Lower leg skin (tissue), 4 donors: Measurements from ENCODE around the gene TRIM50. TPM values are rescaled to one million over a fixed set of nuclear protein-coding genes. Genes with fewer than 3 reads are reported as not detected.
"Not testable (repeated sequence)": the region's sequence is repeated elsewhere in the genome, so short reads cannot be mapped to it uniquely, and the experiment has no call there.

Experiments
- DNase-seq, 2 donors: peaks; one replicate each; pipeline ENCODE4 v3.0.0-alpha.2; 2019; ENCODE audit warnings: low spot score in 2 of 2
- H3K4me3 ChIP-seq: fragments of 200-600 bp; sonication (generic); 2 replicates; pipeline ENCODE4 v1.5.1; 2017; ENCODE audit warnings: mild to moderate bottlenecking, low read depth; ENCODE audit not compliant: poor library complexity, severe bottlenecking
- POLR2A ChIP-seq, 2 donors: fragments of 450-650 bp; IDR thresholded peaks; one replicate each; pipeline ENCODE4 v1.6.1; 2016 to 2017; ENCODE audit warnings: antibody characterized with exemption in 2 of 2, mild to moderate bottlenecking in 1 of 2, moderate library complexity in 1 of 2
- WGBS, 2 donors: methylation state at CpG; one replicate each; pipeline ENCODE4 v1.1.5; 2018; 5-methylcytosine and 5-hydroxymethylcytosine counted together
- intact Hi-C: fragments of 100-400 bp; cut with DNase I; formaldehyde crosslinking; loops from one replicate; pipeline ENCODE4 v1.15.0; 2023; ENCODE audit warnings: low total_unique reads
- total RNA-seq, 4 donors: library from RNA; depleted of rRNA; stranded (reverse); fragments of >200 nt; gene quantifications; one replicate each; pipeline ENCODE4 v1.1.0, GENCODE V29; 2016
- TF ChIP-seq, protein P1 (sequence below), 3 donors: fragments of 450-650 bp; IDR thresholded peaks; one replicate each; pipeline ENCODE4 v1.5.1; 2016; ENCODE audit warnings: antibody characterized with exemption in 3 of 3, mild to moderate bottlenecking in 3 of 3, moderate library complexity in 2 of 3

Gene TRIM50
- total RNA-seq, 4 donors from 2014 or later: 0.39 TPM; not detected in 3

DNA sequence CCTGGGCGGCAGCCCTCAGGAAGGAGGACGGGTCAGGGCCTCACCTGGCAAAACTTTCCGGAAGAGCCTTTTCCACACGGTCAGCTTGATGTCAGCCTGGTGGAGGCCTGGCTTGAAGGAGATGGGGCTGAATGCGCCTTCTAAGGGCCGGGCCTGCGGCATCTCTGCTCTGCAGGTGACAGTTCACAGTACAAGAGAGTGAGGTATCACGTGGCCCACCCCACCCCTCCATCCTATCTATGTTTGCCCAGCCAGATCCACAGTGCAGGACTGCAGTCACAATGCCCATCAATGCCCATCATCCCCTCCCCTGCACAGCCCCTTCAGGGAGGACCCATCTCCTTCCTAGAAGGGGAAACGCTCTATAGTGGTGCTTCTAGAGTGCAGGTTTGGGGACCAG is 11.4 kb downstream of the TRIM50 start:
- no peak overlapping the region for H3K4me3 ChIP-seq
- intact Hi-C loops: no loop called here
- no peak for DNase-seq
- TF ChIP-seq POLR2A (IDR thresholded peaks at IDR 0.05): no peak
- TF ChIP-seq, protein P1, sequence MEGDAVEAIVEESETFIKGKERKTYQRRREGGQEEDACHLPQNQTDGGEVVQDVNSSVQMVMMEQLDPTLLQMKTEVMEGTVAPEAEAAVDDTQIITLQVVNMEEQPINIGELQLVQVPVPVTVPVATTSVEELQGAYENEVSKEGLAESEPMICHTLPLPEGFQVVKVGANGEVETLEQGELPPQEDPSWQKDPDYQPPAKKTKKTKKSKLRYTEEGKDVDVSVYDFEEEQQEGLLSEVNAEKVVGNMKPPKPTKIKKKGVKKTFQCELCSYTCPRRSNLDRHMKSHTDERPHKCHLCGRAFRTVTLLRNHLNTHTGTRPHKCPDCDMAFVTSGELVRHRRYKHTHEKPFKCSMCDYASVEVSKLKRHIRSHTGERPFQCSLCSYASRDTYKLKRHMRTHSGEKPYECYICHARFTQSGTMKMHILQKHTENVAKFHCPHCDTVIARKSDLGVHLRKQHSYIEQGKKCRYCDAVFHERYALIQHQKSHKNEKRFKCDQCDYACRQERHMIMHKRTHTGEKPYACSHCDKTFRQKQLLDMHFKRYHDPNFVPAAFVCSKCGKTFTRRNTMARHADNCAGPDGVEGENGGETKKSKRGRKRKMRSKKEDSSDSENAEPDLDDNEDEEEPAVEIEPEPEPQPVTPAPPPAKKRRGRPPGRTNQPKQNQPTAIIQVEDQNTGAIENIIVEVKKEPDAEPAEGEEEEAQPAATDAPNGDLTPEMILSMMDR (IDR thresholded peaks at IDR 0.05): no peak
- 88 to 90% methylated on average over 9 of the region's 9 CpGs for WGBS, 2 donors

GRCh38 chr7:73314271-73314670 is 13.6 kb downstream of the TRIM50 start:
- H3K4me3 ChIP-seq: no peak overlapping the region
- intact Hi-C loops: no loop called here
- TF ChIP-seq POLR2A (IDR thresholded peaks at IDR 0.05): no peak
- TF ChIP-seq, protein P1 (IDR thresholded peaks at IDR 0.05): no peak
- no peak for DNase-seq
- WGBS, 2 donors: 79% methylated on average over 5 of the region's 5 CpGs

GRCh38 chr7:73313521-73313906 is 14.4 kb downstream of the TRIM50 start:
- H3K4me3 ChIP-seq: no peak overlapping the region
- TF ChIP-seq POLR2A (IDR thresholded peaks at IDR 0.05): no peak
- TF ChIP-seq, protein P1 (IDR thresholded peaks at IDR 0.05): no peak
- intact Hi-C loops: no loop called here
- 62 to 83% methylated on average over 4 of the region's 4 CpGs for WGBS, 2 donors
- DNase-seq: no peak

- TF ChIP-seq POLR2A (IDR thresholded peaks at IDR 0.05): no peak
- TF ChIP-seq, protein P1 (IDR thresholded peaks at IDR 0.05): no peak
- no peak overlapping the region for H3K4me3 ChIP-seq
- WGBS, 2 donors: 88 to 93% methylated on average over 42 of the region's 48 CpGs
- intact Hi-C loops: no loop called here
- no peak for DNase-seq
These were observed 14.9 kb downstream of the TRIM50 start for GRCh38 chr7:73312831-73313520.

DNA sequence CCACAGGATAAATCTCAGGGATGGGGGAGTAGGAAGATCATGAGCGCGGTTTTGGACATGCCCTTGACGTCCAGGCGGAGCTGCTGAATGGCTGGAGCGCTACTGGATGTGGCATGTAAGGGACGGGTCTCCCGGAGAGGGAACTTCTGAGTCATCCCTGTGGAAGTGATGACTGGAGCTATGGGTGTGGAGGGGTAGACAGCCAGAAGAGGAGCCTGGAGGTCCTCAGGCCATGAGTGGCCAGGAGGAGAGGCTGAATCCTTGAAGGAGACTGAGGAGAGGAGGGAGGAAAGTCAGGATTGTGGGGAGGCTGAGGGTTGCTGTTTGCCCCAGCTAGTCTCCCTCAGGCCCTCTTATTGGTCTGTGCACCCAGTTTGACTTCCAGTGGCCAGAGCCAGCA is 16.5 kb downstream of the TRIM50 start:
- 77 to 84% methylated on average over 5 to 7 of the region's 7 CpGs for WGBS, 2 donors
- intact Hi-C loops, DNase-seq, H3K4me3 ChIP-seq: not testable (repeated sequence)

DNA sequence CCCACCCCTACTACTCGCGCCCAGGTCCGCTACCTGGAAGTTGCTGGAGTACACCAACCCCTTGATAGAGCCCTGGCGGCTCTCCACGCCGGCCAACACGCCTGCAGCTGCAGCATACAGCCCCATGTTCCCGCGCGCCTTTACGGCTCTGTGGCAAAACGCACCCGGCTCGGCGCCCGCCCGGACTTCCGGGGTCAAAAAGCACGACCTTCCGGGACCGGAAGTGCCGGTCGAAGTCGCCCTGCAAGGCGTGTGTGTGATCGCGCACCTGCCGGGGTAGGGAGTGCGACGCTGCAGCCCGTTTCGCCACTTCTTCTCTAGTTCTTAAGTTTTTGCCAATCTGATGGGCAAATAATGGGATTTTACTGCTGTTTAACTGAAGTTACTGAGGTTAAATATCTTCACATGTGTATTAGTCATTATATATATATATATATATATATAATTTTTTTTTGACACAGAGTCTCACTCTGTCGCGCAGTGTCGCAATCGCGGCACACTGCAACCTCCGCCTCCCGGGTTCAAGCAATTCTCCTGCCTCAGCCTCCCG is 19.1 kb downstream of the TRIM50 start, which contains the start of gene NSUN5:
NSUN5 (minus strand) TSS at position 162 of the 550 bp plus-strand sequence; CDS start at position 126, 36 bp downstream.
- TF ChIP-seq, protein P1 (IDR thresholded peaks at IDR 0.05): no peak
- no peak for TF ChIP-seq POLR2A (IDR thresholded peaks at IDR 0.05)
- 11 to 14% methylated on average over 33 to 36 of the region's 40 CpGs for WGBS, 2 donors
- H3K4me3 ChIP-seq: peak within 1 kb of the TSS; percentile 68
- intact Hi-C loops: no loop called here
- DNase-seq: peak; percentile 85 to 97
